Tibial nerve (tissue), 3 donors: ENCODE data around the gene PLPP1.

Experiments
- POLR2A ChIP-seq, 2 donors: fragments of 450-650 bp; IDR thresholded peaks; one replicate each; pipeline ENCODE4 v1.6.1; 2017; ENCODE audit warnings: antibody characterized with exemption in 2 of 2, mild to moderate bottlenecking in 2 of 2, moderate library complexity in 2 of 2
- TF ChIP-seq, protein P1 (sequence below), 5 experiments: fragments of 200-600 bp in 3 of 5; fragments of 450-650 bp in 2 of 5; sonication (generic) in 3 of 5; IDR thresholded peaks; one replicate each; pipeline ENCODE4 v1.5.1; 2016 to 2019; ENCODE audit warnings: antibody characterized with exemption in 5 of 5, mild to moderate bottlenecking in 3 of 5, moderate library complexity in 2 of 5

DNA sequence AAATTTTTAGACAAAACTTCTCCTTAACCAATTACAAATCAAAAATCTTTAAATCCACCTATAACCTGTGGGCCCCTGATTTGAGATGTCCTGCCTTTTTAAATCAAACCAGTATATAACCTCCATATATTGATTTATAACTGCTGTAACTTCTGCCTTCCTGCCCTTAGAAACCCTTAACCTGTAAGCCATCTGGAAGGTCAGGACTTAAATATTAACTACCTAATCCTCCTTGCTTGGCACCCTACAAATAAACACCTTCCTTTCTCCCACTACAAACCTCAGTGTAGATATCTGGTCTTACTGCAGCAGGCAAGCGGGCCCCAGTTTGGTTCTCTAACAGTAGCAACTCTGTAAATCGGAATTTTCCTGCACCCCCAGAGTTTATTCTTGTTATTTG is 143.1 kb downstream of the PLPP1 start:
- TF ChIP-seq, protein P1, sequence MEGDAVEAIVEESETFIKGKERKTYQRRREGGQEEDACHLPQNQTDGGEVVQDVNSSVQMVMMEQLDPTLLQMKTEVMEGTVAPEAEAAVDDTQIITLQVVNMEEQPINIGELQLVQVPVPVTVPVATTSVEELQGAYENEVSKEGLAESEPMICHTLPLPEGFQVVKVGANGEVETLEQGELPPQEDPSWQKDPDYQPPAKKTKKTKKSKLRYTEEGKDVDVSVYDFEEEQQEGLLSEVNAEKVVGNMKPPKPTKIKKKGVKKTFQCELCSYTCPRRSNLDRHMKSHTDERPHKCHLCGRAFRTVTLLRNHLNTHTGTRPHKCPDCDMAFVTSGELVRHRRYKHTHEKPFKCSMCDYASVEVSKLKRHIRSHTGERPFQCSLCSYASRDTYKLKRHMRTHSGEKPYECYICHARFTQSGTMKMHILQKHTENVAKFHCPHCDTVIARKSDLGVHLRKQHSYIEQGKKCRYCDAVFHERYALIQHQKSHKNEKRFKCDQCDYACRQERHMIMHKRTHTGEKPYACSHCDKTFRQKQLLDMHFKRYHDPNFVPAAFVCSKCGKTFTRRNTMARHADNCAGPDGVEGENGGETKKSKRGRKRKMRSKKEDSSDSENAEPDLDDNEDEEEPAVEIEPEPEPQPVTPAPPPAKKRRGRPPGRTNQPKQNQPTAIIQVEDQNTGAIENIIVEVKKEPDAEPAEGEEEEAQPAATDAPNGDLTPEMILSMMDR (IDR thresholded peaks at IDR 0.05), result no peak
- no peak for TF ChIP-seq POLR2A (IDR thresholded peaks at IDR 0.05)
